Gastroesophageal sphincter (tissue), 4 donors: Measurements from ENCODE around the gene CCDC107. TPM values are rescaled to one million over a fixed set of nuclear protein-coding genes. Genes with fewer than 3 reads are reported as not detected.
"Not testable (repeated sequence)": the region's sequence is repeated elsewhere in the genome, so short reads cannot be mapped to it uniquely, and the experiment has no call there.

ENCODE experiments used
- ATAC-seq: fragments of 150-250 bp; one replicate; pipeline ENCODE4 v1.9.1; 2016; ENCODE audit warnings: mild to moderate bottlenecking, moderate library complexity
- H3K27ac ChIP-seq, 4 donors: fragments of 200-600 bp; sonication (generic) in 3 of 4; 1 replicate in 3 of 4; 2 replicates in 1 of 4; pipeline ENCODE4 v1.5.1; 2016 to 2019
- H3K27me3 ChIP-seq: fragments of 200-600 bp; sonication (generic); one replicate; pipeline ENCODE4 v1.5.1; 2019
- H3K36me3 ChIP-seq, 2 donors: fragments of 200-600 bp; sonication (generic); one replicate each; pipeline ENCODE4 v1.5.1; 2019; ENCODE audit warnings: control low read depth in 1 of 2
- H3K4me1 ChIP-seq, 3 donors: fragments of 200-600 bp; sonication (generic); 1 replicate in 2 of 3; 2 replicates in 1 of 3; pipeline ENCODE4 v1.5.1; 2016 to 2019; ENCODE audit warnings: control low read depth in 2 of 3
- H3K4me3 ChIP-seq, 2 donors: fragments of 200-600 bp; sonication (generic); one replicate each; pipeline ENCODE4 v1.5.1; 2019; ENCODE audit warnings: mild to moderate bottlenecking in 1 of 2, moderate library complexity in 1 of 2
- H3K9me3 ChIP-seq, 3 donors: fragments of 200-600 bp; sonication (generic); one replicate each; pipeline ENCODE4 v1.5.1; 2017 to 2019; ENCODE audit warnings: control low read depth in 2 of 3
- CTCF ChIP-seq, 4 experiments: fragments of 200-600 bp in 2 of 4; fragments of 450-650 bp in 2 of 4; sonication (generic) in 1 of 4; IDR thresholded peaks; one replicate each; pipeline ENCODE4 v1.5.1; 2017 to 2019; ENCODE audit warnings: antibody characterized with exemption in 4 of 4, mild to moderate bottlenecking in 2 of 4, moderate library complexity in 2 of 4
- EP300 ChIP-seq: sonication (generic); formaldehyde crosslinking; IDR thresholded peaks from one replicate; pipeline ENCODE4 v1.6.1; 2017; ENCODE audit warnings: antibody characterized with exemption, mild to moderate bottlenecking
- POLR2A ChIP-seq, 2 donors: fragments of 450-650 bp; IDR thresholded peaks; one replicate each; pipeline ENCODE4 v1.6.1; 2017; ENCODE audit warnings: antibody characterized with exemption in 2 of 2, mild to moderate bottlenecking in 2 of 2, moderate library complexity in 1 of 2
- POLR2AphosphoS5 ChIP-seq: sonication (generic); formaldehyde crosslinking; IDR thresholded peaks from one replicate; pipeline ENCODE4 v1.6.1; 2017; ENCODE audit warnings: antibody characterized with exemption
- WGBS, 2 donors: methylation state at CpG; one replicate each; pipeline ENCODE4 v1.1.5; 2018; ENCODE audit warnings: low coverage in 1 of 2; 5-methylcytosine and 5-hydroxymethylcytosine counted together
- total RNA-seq, 4 donors: library from RNA; depleted of rRNA; stranded (reverse); fragments of >200 nt; gene quantifications; one replicate each; pipeline ENCODE4 v1.1.0, GENCODE V29; 2016

Gene CCDC107
- total RNA-seq, 4 donors from 2014 or later, result 61.9 to 94.2 (median 87.0) TPM

DNA sequence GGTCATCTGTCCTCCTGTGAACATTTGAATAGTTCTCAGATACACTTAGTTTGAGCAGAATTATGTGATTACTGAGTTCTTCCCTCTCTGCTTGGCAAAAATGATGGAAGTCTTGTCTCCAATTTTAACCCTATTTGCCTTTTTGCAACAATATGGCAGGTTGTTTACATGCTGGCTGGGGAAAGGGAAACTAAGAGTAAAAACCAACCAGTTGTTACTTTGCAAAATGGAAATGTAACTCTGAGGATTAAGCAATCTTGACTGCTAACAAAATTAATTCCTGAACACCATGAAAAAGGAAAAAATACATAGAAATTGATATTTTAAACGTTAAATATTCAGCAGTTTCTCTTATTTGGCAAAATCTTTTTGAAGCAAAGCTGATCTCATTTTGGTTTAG, 18.5 kb upstream of the CCDC107 start:
- peaks cover 0 to 9% of the 10 kb centered on the region in 2 donors for H3K36me3 ChIP-seq
- H3K4me1 ChIP-seq, result no peaks in the 10 kb centered on the region
- TF ChIP-seq POLR2AphosphoS5 (no peak), POLR2A (IDR thresholded peaks at IDR 0.05) (no peak), EP300 (no peak), CTCF (IDR thresholded peaks at IDR 0.05) (no peak)
- WGBS, 2 donors, result 78 to 91% methylated on average over 1 of the region's 1 CpG
- H3K27ac ChIP-seq, result no peak overlapping the region
- ATAC-seq, result no peak
- H3K27me3 ChIP-seq, result no peaks in the 10 kb centered on the region
- no peaks in the 10 kb centered on the region for H3K9me3 ChIP-seq
- H3K4me3 ChIP-seq, result no peak overlapping the region

DNA sequence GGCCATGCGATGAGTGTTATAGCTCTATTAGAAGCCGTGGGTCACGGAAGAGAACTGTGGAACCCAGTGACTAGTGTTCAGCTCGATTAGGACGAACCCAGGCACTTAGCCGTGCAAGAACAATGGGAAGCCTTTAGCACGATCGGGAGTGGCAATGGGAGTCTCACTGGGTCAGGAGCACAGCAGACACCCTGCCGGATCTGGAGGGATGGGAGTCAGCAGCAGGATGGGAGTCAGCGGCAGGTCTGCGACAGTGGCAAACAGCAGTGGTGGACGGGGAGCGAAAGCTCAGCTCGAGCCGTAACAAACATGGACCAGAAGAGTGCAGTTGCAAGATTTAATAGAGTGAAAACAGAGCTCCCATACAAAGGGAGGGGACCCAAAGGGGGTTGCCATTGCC, 17.7 kb upstream of the CCDC107 start:
- WGBS, 2 donors, result 91 to 93% methylated on average over 6 to 13 of the region's 15 CpGs
- H3K9me3 ChIP-seq, H3K36me3 ChIP-seq, ATAC-seq, H3K27me3 ChIP-seq, H3K4me1 ChIP-seq, H3K4me3 ChIP-seq, H3K27ac ChIP-seq: not testable (repeated sequence)

GRCh38 chr9:35641478-35641877, 16.6 kb upstream of the CCDC107 start:
- not testable (repeated sequence) for H3K36me3 ChIP-seq, H3K27ac ChIP-seq, H3K27me3 ChIP-seq, H3K4me1 ChIP-seq, ATAC-seq, H3K9me3 ChIP-seq, H3K4me3 ChIP-seq
- WGBS, 2 donors, result 57 to 78% methylated on average over 1 to 3 of the region's 3 CpGs

DNA sequence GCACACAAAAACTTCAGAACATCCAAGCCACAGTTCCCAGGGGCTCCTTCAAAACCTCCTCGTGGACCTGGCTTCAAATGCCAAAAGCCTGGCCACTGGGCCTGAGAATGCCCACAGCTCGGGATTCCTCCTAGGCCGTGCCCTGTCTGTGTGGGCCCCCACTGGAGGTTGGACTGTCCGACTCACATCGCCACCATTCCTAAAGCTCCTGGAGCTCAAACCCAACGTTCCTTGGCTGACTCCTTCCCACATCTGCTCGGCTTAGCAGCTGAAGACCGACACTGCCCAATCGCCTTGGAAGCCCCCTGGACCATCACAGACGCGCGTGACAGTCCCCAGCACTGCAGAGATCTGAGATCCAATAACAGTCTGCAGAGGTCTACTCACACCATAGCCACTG, 15.0 kb upstream of the CCDC107 start:
- Histone ChIP-seq H3K4me1 (peaks cover 0 to 18% (median 7%) of the 10 kb centered on the region in 3 donors), H3K27ac (no peak overlapping the region), H3K9me3 (no peaks in the 10 kb centered on the region), H3K27me3 (no peaks in the 10 kb centered on the region), H3K4me3 (no peak overlapping the region), H3K36me3 (peaks cover 0 to 9% of the 10 kb centered on the region in 2 donors)
- no peak for ATAC-seq
- WGBS, 2 donors, result 82 to 95% methylated on average over 2 to 8 of the region's 12 CpGs
- TF ChIP-seq EP300 (no peak), POLR2A (IDR thresholded peaks at IDR 0.05) (no peak), POLR2AphosphoS5 (no peak), CTCF (IDR thresholded peaks at IDR 0.05) (no peak)

GRCh38 chr9:35645736-35646135, 12.4 kb upstream of the CCDC107 start:
- ATAC-seq, H3K9me3 ChIP-seq, H3K36me3 ChIP-seq, H3K27me3 ChIP-seq: not testable (repeated sequence)
- H3K27ac ChIP-seq, result peak overlapping the region in 3 of 4 donors; percentile 84 to 89 (median 85)
- 38 to 88% methylated on average over 1 to 4 of the region's 10 CpGs for WGBS, 2 donors
- H3K4me3 ChIP-seq, result peak overlapping the region in 1 of 2 donors; percentile 56
- peaks cover 0 to 33% (median 7%) of the 10 kb centered on the region in 3 donors for H3K4me1 ChIP-seq

GRCh38 chr9:35646153-35646532, 11.9 kb upstream of the CCDC107 start:
- peaks cover 0 to 33% (median 7%) of the 10 kb centered on the region in 3 donors for H3K4me1 ChIP-seq
- no peaks in the 10 kb centered on the region for H3K27me3 ChIP-seq
- no peaks in the 10 kb centered on the region for H3K9me3 ChIP-seq
- TF ChIP-seq CTCF (IDR thresholded peaks at IDR 0.05) (no peak), POLR2A (IDR thresholded peaks at IDR 0.05) (no peak), POLR2AphosphoS5 (no peak), EP300 (no peak)
- peaks cover 0 to under 1% of the 10 kb centered on the region in 2 donors for H3K36me3 ChIP-seq
- 0 to 6% methylated on average over 4 to 7 of the region's 11 CpGs for WGBS, 2 donors
- peak overlapping the region; percentile 48 to 56 for H3K4me3 ChIP-seq
- ATAC-seq, result peak; percentile 40
- peak overlapping the region; percentile 68 to 89 (median 84) for H3K27ac ChIP-seq
